Measurements from ENCODE around the gene EMC9.

EMC9 gene

DNA sequence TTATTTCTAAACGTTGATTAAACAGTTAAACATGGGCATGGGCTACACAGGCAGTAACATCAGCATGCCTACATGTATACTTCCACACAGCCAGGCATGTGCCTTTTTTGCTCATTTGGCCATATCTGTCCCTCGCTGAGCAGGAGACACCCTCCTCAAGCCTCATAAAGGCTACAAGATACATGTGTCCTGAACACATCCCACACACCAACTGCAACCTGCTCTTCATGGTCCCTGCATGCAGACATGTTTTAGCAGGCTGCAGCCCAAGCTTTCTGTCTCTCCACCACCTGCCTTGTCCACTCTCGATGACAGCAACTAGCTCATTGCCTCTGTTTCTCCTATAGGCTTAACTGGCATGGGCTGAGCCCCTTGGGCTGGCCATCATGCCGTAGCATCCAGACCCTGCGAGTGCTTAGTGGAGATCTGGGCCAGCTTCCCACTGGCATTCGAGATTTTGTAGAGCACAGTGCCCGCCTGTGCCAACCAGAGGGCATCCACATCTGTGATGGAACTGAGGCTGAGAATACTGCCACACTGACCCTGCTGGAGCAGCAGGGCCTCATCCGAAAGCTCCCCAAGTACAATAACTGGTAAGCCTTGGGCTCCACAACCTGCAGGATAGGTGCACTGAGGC lies 44.7 kb downstream of the EMC9 start:
- H3K4me2 ChIP-seq (ENCODE audit: low read length) = no peak overlapping the region
- no peaks in the 10 kb centered on the region for H3K9me3 ChIP-seq (ENCODE audit: control insufficient read depth, insufficient read depth, low read length)
- no peaks in the 10 kb centered on the region for H3K9me2 ChIP-seq (replicated peaks; ENCODE audit: control insufficient read depth, low read length)
- H3K27me3 ChIP-seq (ENCODE audit: control insufficient read depth, low read length) = no peaks in the 10 kb centered on the region
- no peak overlapping the region for H3K4me3 ChIP-seq (ENCODE audit: low read length)
- H3K79me2 ChIP-seq (ENCODE audit: control insufficient read depth, low read length) = peaks cover 17% of the 10 kb centered on the region
- no peak overlapping the region for H3K27ac ChIP-seq (ENCODE audit: low read depth, low read length)
- peaks cover 14% of the 10 kb centered on the region for H3F3A ChIP-seq (ENCODE audit: control insufficient read depth, insufficient read depth)
- peaks cover 49% of the 10 kb centered on the region for H3K36me3 ChIP-seq (ENCODE audit: control insufficient read depth, low read length)
- peaks cover 22% of the 10 kb centered on the region for H3K4me1 ChIP-seq (ENCODE audit: control insufficient read depth, low read length)
- TF ChIP-seq EZH2phosphoT487 (IDR thresholded peaks at IDR 0.05; ENCODE audit: borderline replicate concordance, low read length) (no peak), CTCF (IDR thresholded peaks at IDR 0.05; ENCODE audit: low read depth, low read length, poor library complexity, severe bottlenecking) (no peak)
- H4K20me1 ChIP-seq (ENCODE audit: control insufficient read depth, insufficient read depth, low read depth, low read length) = no peaks in the 10 kb centered on the region

GRCh38 chr14:24095271-24096068 lies 45.9 kb downstream of the EMC9 start:
- Histone ChIP-seq H3K79me2 (ENCODE audit: control insufficient read depth, low read length) (peaks cover 17% of the 10 kb centered on the region), H3K27ac (ENCODE audit: low read depth, low read length) (peak overlapping the region; percentile 93), H3F3A (ENCODE audit: control insufficient read depth, insufficient read depth) (peaks cover 14% of the 10 kb centered on the region), H3K27me3 (ENCODE audit: control insufficient read depth, low read length) (no peaks in the 10 kb centered on the region), H3K9me2 (replicated peaks; ENCODE audit: control insufficient read depth, low read length) (no peaks in the 10 kb centered on the region), H4K20me1 (ENCODE audit: control insufficient read depth, insufficient read depth, low read depth, low read length) (no peaks in the 10 kb centered on the region), H3K9me3 (ENCODE audit: control insufficient read depth, insufficient read depth, low read length) (no peaks in the 10 kb centered on the region), H3K4me2 (ENCODE audit: low read length) (peak overlapping the region; percentile 86), H3K4me1 (ENCODE audit: control insufficient read depth, low read length) (peaks cover 30% of the 10 kb centered on the region), H3K36me3 (ENCODE audit: control insufficient read depth, low read length) (peaks cover 40% of the 10 kb centered on the region), H3K4me3 (ENCODE audit: low read length) (peak overlapping the region; percentile 87)
- TF ChIP-seq EZH2phosphoT487 (IDR thresholded peaks at IDR 0.05; ENCODE audit: borderline replicate concordance, low read length) (no peak), CTCF (IDR thresholded peaks at IDR 0.05; ENCODE audit: low read depth, low read length, poor library complexity, severe bottlenecking) (no peak)

DNA sequence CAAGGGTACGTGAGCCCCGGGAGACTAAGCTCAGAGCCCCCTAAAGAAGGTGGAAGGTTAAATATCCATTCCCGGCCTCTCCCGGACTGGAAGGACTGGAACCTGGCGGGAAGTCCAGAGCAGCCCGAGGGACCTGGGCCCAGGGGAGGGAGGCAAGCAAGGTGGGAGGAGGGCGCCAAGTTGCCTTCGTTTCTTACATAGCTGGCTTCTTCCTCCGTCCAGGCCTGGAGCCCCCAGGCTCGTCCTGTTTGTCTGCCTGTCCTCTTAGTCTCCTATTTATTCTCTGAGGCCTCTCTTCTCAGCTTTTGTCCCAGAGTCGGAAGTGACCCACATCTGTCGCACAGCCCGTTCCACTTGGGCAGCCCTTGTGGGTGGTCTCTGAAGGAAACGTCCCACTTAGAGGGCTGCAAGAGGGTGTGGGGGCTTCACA lies 46.5 kb downstream of the EMC9 start:
- H3K4me1 ChIP-seq (ENCODE audit: control insufficient read depth, low read length) = peaks cover 33% of the 10 kb centered on the region
- H3F3A ChIP-seq (ENCODE audit: control insufficient read depth, insufficient read depth) = peaks cover 14% of the 10 kb centered on the region
- peaks cover 34% of the 10 kb centered on the region for H3K36me3 ChIP-seq (ENCODE audit: control insufficient read depth, low read length)
- peak overlapping the region; percentile 86 for H3K4me2 ChIP-seq (ENCODE audit: low read length)
- H3K4me3 ChIP-seq (ENCODE audit: low read length) = peak overlapping the region; percentile 87
- H3K27ac ChIP-seq (ENCODE audit: low read depth, low read length) = peak overlapping the region; percentile 93
- H3K27me3 ChIP-seq (ENCODE audit: control insufficient read depth, low read length) = no peaks in the 10 kb centered on the region
- no peaks in the 10 kb centered on the region for H3K9me3 ChIP-seq (ENCODE audit: control insufficient read depth, insufficient read depth, low read length)
- no peaks in the 10 kb centered on the region for H3K9me2 ChIP-seq (replicated peaks; ENCODE audit: control insufficient read depth, low read length)
- no peak for TF ChIP-seq EZH2phosphoT487 (IDR thresholded peaks at IDR 0.05; ENCODE audit: borderline replicate concordance, low read length)
- TF ChIP-seq CTCF (IDR thresholded peaks at IDR 0.05; ENCODE audit: low read depth, low read length, poor library complexity, severe bottlenecking) = no peak
- H3K79me2 ChIP-seq (ENCODE audit: control insufficient read depth, low read length) = peaks cover 17% of the 10 kb centered on the region
- H4K20me1 ChIP-seq (ENCODE audit: control insufficient read depth, insufficient read depth, low read depth, low read length) = no peaks in the 10 kb centered on the region

Measured in DOHH2 (cell line).